SW 1271 (cell line): ENCODE results near the gene KLF8.
"Not testable (repeated sequence)": the region's sequence is repeated elsewhere in the genome, so short reads cannot be mapped to it uniquely, and the experiment has no call there.

ENCODE experiments used
- DNase-seq, 2 experiments: peaks; one replicate each; lab custom pipeline; 2025; lab: John Stamatoyannopoulos, UW

KLF8 gene

DNA sequence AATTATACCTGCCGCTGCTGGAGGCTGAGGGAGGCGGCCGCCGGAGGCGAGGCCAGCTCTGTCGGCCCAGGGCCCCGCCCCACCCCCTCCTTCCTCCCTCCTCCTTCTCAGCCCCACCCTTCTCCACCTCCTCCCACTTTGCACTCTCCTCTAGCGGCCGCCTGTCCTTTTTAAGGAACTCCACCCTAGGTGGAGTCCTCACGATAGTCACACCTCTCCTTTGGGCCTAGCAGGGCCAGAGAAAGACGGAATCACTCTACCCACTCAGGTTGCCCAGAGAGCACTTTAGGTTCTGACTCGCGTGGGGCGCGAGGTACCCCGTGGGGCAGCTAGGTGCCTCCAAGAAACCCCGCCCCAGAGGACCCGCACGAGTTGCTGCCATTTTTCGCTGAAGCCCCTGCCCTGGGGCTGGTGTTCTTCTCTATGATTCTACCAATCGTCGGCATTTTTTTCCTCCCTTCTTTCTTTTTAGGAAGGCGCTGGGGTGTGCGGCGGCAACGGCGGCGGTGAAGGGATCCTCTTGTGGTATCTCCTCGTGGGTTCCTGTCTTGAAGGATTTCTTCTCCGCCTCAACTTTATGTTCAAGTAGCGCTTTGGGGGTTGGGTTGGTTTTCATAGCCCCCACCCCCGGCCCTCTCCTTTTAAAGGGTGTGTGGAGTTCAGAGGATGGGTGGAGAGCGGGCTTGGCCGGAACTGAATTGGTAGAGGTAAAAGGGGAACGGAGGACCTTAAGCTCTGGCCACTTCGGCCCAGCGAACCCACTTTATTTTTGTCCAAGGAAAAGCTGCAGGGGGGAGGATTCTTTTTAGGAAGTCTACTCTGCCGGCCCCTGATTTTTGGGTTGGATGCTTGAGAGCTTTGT, at the start of gene KLF8:
Gene KLF8, plus strand, starts transcription at position 136 of the 862 bp plus-strand sequence. CDS start 979 bp downstream, outside the sequence.
- DNase-seq, result no peak

- not testable (repeated sequence) for DNase-seq
Measured at GRCh38 chrX:56206945-56207344, 25.2 kb upstream of the KLF8 start.

- DNase-seq, result no peak
Measured at GRCh38 chrX:56211701-56212100, 20.5 kb upstream of the KLF8 start.

DNA sequence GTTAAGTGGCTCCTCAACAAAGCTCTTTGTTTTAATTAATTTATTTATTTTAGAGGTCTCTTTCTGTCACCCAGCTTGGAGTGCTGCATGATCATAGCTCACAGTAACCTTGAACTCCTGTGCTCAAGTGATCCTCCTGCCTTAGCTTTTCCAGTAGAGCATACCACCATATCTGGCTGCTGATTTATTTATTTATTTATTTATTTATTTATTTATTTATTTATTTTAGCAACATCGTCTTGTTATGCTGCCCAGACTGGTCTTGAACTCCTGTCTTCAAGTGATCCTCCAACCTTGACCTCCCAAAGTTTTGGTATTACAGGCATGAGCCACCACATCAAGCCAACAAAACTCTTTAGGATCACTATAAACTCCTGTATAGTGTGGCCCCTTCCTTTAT, 15.8 kb upstream of the KLF8 start:
- DNase-seq, result no peak

GRCh38 chrX:56219700-56220099, 12.5 kb upstream of the KLF8 start:
- peak in 1 of 2 experiments; percentile 0 for DNase-seq

GRCh38 chrX:56221101-56221500, 11.1 kb upstream of the KLF8 start:
- DNase-seq, result no peak

GRCh38 chrX:56222473-56223000, 9.6 kb upstream of the KLF8 start:
- DNase-seq, result no peak

DNA sequence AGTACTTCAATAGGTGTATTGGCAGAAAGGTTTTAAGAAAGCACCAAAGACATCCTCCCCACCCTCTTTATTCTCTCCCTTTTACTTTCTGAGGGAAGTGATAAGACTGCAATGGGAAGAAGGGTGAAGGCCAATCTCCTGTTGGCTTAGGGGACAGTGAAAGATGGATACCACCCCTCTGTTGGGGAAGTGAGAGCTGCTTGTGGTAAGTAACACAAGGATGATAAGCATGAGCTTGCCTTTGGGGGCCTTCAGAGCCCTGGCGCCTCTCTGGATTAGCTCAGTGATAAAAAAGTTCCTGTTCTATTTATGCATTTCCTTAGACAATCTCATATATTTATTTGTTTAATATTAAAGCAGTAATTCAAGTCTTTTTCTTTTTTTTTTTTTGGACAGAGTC, 5.2 kb upstream of the KLF8 start:
- no peak for DNase-seq

GRCh38 chrX:56228914-56229313, 3.2 kb upstream of the KLF8 start:
- DNase-seq, result no peak

GRCh38 chrX:56231537-56232090, 542 bp upstream of the KLF8 start:
- DNase-seq, result no peak

DNA sequence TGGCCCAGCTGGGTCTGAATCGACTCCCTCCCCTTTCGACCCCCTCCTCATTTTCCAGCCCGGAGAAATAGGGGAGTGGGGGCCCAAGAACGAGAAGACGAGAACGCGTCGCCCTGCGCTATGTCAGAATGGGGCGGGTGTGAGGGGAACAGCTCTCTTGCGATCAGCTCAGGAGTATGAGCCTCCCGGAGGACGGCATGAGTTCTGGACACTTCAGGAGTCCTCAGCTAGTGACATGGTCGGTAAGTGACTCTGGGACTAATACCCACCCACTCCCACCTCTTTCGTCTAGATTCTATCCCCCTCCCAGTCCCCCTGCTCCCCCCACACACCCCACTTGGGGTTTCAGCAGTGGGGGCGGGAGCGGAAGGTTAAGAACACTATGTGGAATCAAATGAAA, 944 bp downstream of the KLF8 start:
- DNase-seq, result no peak

- DNase-seq, result no peak
Measured at GRCh38 chrX:56233682-56234081, 1.5 kb downstream of the KLF8 start.

DNA sequence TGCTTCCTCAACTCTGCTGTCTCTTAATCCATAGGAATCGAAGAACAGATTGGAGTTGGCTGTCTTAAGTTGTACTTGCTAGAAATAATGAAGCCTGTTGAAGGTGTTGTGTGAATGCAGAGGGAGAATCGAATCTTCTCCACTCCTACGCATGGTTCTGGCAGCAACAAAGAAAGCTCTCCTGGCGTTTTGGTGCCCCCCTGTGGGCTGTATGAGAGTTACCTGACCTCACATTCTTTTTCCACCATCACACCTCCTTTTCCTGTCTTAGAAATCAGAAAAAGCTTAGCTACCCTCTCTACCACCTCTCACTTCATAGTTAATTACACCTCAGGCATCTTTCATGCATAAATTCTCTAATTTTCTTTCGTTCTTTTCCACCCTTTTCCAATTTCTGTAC, 16.3 kb downstream of the KLF8 start:
- DNase-seq, result no peak

DNA sequence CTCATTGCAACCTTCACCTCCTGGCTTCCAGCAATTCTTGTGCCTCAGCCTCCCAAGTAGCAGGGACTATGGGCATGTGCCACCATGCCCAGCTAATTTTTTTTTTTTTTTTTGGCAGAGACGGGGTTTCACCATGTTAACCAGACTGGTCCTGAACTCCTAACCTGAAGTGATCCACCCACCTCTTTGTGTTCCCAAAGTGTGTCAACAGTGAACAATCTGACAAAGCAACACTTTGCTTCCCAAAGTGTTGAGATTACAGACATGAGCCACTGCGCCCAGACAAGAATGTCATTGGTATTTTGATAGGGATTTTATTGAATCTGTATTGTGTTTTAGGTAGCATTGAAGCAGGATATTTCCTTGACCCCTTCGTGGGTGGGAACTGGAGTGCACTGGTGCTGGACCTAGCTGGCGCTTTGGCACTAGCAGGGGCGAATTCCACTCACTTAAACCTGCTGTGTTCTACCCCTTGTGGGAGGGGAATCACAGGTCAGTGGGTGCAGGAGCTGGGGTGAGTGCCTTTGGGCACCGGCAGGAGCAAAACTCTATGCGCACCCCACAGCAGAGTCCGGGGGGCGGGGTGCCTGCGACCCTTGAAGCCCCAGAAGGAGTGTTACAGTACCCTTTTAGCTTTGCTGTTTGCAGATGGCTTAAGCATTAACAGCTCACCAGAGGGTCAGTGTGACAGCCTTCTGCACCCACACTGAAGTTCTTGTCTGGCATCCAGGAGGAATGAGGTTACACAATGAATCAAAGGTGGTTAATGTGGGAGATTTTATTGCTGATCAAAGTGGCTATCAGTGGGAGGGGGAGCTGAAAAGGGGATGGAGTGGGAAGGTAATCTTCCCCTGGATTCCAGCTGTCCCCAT, 21.9 kb downstream of the KLF8 start:
- no peak for DNase-seq

GRCh38 chrX:56268888-56269287, 36.7 kb downstream of the KLF8 start:
- no peak for DNase-seq

DNA sequence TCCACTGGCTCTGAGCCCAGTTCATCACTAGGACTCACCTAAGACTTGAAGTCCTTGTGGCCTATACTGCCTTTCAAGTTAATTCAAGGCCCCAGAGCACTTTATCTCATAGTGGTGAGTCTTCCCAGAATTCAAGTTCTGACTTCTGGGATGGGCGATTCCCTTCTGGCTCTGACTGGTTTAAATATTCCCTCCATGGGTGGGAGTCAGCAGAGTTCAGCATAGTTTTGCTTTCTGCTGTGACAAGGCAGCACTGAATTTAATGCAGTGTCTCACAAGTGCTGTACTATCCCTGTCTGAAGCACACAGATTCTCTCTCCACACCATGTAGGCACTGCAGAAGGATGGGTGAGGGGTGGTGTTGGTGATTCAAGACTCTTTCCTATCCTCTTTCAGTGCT, 46.5 kb downstream of the KLF8 start:
- DNase-seq, result no peak

- no peak for DNase-seq
Measured at GRCh38 chrX:56279863-56280262, 47.7 kb downstream of the KLF8 start.

GRCh38 chrX:56281789-56282188, 49.6 kb downstream of the KLF8 start:
- DNase-seq, result no peak

DNA sequence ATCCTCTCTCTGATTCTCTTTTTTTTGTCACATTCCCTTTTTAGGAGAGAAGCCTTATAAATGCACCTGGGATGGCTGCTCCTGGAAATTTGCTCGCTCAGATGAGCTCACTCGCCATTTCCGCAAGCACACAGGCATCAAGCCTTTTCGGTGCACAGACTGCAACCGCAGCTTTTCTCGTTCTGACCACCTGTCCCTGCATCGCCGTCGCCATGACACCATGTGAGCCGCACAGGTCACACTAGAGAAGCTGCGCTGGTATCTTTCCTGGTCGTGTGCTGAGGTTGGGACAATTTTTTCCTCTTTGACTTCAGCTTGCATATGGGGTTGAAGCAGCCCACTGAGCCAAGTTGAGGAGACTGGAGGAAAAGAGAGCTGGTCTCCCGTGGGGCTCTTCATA, 52.1 kb downstream of the KLF8 start:
- DNase-seq, result no peak

- no peak for DNase-seq
Measured at GRCh38 chrX:56288608-56289007, 56.5 kb downstream of the KLF8 start.

DNA sequence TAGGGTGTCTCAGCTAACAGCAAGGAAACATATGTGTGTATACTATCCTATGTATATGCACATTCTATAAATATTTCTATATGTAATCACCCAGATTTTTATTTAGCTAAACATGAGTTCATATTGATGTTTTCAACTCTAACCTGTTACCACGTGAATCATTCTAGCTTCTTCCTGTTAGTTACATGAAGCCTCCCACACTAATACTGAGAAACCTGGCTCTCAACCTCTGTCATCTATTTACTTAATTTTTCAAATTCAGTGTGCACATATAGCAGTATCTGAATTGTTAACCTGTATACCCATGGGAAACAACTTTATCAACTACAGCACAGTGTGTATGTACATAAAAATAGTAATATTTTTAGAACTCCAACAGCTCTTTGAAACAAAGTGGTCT, 57.3 kb downstream of the KLF8 start:
- no peak for DNase-seq

GRCh38 chrX:56308726-56309125, 76.6 kb downstream of the KLF8 start:
- DNase-seq, result no peak
